ENCODE data around the gene KNSTRN. TPM values are rescaled to one million over a fixed set of nuclear protein-coding genes. Genes with fewer than 3 reads are reported as not detected.

The KNSTRN gene
- total RNA-seq, 1 experiment from 2014 or later, result 115 TPM

DNA sequence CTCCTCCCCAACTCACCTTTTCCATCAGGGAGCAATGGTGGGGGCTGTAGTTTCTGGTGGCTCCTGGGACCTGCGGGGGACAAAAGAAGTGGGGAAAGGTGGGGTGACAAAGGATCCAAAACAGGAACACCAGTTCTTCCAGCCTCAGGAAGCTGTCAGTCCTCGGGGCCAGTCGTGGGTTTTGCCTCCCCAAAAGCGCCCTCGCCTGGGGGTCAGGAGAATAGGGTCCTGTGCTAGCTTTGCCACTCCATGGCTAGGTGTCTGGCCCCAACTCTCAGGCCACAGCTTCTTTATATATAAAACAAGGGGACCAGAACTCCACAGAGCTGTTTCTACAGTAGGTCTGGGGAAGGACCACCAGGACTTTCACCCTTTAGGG, 45.8 kb upstream of the KNSTRN start:
- H3K9me3 ChIP-seq (ENCODE audit: low read length), result no peaks in the 10 kb centered on the region
- no peaks in the 10 kb centered on the region for H4K20me1 ChIP-seq (ENCODE audit: low read length)
- DNase-seq (no peak), ATAC-seq (no peak)
- H3K27ac ChIP-seq (ENCODE audit: low read length), result no peak overlapping the region; the same call in 1 of the 2 replicates
- TF ChIP-seq EZH2 (IDR thresholded peaks at IDR 0.05; ENCODE audit: low read length, unreplicated experiment) (no peak), EZH2phosphoT487 (IDR thresholded peaks at IDR 0.05; ENCODE audit: borderline replicate concordance, low read length) (no peak)
- TF ChIP-seq, protein P1, sequence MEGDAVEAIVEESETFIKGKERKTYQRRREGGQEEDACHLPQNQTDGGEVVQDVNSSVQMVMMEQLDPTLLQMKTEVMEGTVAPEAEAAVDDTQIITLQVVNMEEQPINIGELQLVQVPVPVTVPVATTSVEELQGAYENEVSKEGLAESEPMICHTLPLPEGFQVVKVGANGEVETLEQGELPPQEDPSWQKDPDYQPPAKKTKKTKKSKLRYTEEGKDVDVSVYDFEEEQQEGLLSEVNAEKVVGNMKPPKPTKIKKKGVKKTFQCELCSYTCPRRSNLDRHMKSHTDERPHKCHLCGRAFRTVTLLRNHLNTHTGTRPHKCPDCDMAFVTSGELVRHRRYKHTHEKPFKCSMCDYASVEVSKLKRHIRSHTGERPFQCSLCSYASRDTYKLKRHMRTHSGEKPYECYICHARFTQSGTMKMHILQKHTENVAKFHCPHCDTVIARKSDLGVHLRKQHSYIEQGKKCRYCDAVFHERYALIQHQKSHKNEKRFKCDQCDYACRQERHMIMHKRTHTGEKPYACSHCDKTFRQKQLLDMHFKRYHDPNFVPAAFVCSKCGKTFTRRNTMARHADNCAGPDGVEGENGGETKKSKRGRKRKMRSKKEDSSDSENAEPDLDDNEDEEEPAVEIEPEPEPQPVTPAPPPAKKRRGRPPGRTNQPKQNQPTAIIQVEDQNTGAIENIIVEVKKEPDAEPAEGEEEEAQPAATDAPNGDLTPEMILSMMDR (conservative IDR thresholded peaks at IDR 0.05; ENCODE audit: low read depth, low read length), result no peak
- peak overlapping the region; percentile 75; the same call in 1 of the 2 replicates for H3K4me3 ChIP-seq (ENCODE audit: low read length)
- no peak overlapping the region for H3K9ac ChIP-seq (ENCODE audit: low read length)
- H3K27me3 ChIP-seq (ENCODE audit: low read length), result no peaks in the 10 kb centered on the region
- peak overlapping the region; percentile 97 for H3K4me2 ChIP-seq (ENCODE audit: low read length)
- H3K36me3 ChIP-seq (ENCODE audit: low read depth, low read length), result peaks cover 48% of the 10 kb centered on the region
- intact Hi-C loops (cut with micrococcal nuclease), result loop anchor here (5.0 kb wide), 1 partner anchor 229 kb away; the partner anchor contains the start of gene BMF
- H3K4me1 ChIP-seq (ENCODE audit: insufficient read depth, low read length), result peaks cover 52% of the 10 kb centered on the region
- no TSS peak for BruUV-seq (replicated peaks)
- H3K9me2 ChIP-seq (replicated peaks; ENCODE audit: low read length), result no peaks in the 10 kb centered on the region
- H2AFZ ChIP-seq (ENCODE audit: low read length), result no peak overlapping the region
- peaks cover 11% of the 10 kb centered on the region for H3F3A ChIP-seq (ENCODE audit: low read length, unreplicated experiment)
- H3K79me2 ChIP-seq (ENCODE audit: low read length), result peaks cover 62% of the 10 kb centered on the region
- CTCF ChIA-PET, result no interaction called here
- POLR2A ChIA-PET (ENCODE audit: unreplicated experiment), result no interaction called here

DNA sequence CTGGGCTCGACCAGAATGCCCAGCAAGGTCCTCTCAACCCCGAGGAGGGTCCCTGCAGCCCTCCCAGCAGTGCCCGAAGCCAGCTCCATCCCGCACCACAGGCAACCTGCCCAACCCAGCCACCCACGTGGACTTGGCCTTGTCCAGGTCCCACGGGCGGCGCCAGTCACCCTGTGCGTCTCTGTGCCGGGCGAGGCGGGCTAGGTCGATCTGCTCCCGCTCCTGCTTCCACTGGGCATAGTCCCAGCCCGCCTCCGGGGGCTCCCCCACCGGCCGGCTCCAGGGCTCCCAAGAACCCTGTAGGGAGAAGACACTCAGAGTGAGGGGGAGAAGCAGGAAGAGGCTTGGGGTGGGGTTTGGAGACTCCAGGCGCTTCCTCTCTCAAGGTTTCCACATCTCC, 44.9 kb upstream of the KNSTRN start:
- Histone ChIP-seq H3K9ac (ENCODE audit: low read length) (peak overlapping the region; percentile 98), H3K36me3 (ENCODE audit: low read depth, low read length) (peaks cover 48% of the 10 kb centered on the region), H3K79me2 (ENCODE audit: low read length) (peaks cover 63% of the 10 kb centered on the region), H3K9me3 (ENCODE audit: low read length) (no peaks in the 10 kb centered on the region), H3K9me2 (replicated peaks; ENCODE audit: low read length) (no peaks in the 10 kb centered on the region), H3K4me2 (ENCODE audit: low read length) (peak overlapping the region; percentile 97), H3K4me1 (ENCODE audit: insufficient read depth, low read length) (peaks cover 61% of the 10 kb centered on the region), H4K20me1 (ENCODE audit: low read length) (no peaks in the 10 kb centered on the region), H2AFZ (ENCODE audit: low read length) (no peak overlapping the region), H3F3A (ENCODE audit: low read length, unreplicated experiment) (peaks cover 9% of the 10 kb centered on the region), H3K27ac (ENCODE audit: low read length) (peak overlapping the region; percentile 100), H3K4me3 (ENCODE audit: low read length) (peak overlapping the region; percentile 75), H3K27me3 (ENCODE audit: low read length) (no peaks in the 10 kb centered on the region)
- ChIA-PET CTCF (interaction anchor here (0.5 to 2.0 kb wide), 4 partner anchors 9 to 48 kb away, joined by 3 to 10 read pairs (median 4); no protein-coding TSS in a partner anchor), POLR2A (ENCODE audit: unreplicated experiment) (interaction anchor here (2.0 kb wide), 1 partner anchor 9 kb away, joined by 8 read pairs; no protein-coding TSS in a partner anchor)
- no peak for DNase-seq
- ATAC-seq, result no peak
- TF ChIP-seq, protein P1 (conservative IDR thresholded peaks at IDR 0.05; ENCODE audit: low read depth, low read length), result no peak
- TF ChIP-seq EZH2phosphoT487 (IDR thresholded peaks at IDR 0.05; ENCODE audit: borderline replicate concordance, low read length) (no peak), EZH2 (IDR thresholded peaks at IDR 0.05; ENCODE audit: low read length, unreplicated experiment) (no peak)
- intact Hi-C loops (cut with micrococcal nuclease), result loop anchor here (5.0 kb wide), 1 partner anchor 230 kb away; the partner anchor contains the start of gene BMF
- no TSS peak for BruUV-seq (replicated peaks)

DNA sequence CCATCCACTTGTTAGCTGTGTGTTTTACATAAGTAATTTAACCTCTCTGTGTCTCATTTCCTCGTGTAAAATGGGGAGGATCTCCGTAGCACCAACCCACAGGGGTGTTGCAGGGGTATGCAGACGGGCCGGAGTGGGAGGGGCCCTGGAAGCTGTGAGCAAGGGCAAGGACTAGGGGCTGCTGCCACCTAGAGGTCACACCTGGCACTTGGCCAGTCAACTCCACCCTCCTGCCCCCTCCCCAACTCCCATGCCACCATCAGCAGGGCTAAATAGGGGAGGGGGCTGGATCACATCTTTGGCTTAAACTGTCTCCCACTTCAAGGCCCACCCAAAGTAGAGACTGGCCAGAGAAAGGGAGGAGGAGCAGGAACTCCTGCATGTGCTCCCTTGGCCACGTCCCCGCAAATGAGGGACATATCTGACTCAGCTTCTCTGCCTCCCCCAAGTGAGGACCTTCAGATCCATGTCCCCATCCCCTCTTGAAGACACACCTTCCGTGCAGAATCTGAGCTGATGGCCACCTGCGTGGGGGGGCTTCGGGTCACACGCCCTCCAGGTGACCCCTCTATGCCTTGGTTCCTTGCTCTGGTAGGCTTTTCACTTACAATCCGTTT, 44.4 kb upstream of the KNSTRN start:
- peak overlapping the region; percentile 75 for H3K4me3 ChIP-seq (ENCODE audit: low read length)
- H3K27me3 ChIP-seq (ENCODE audit: low read length), result no peaks in the 10 kb centered on the region
- H3K27ac ChIP-seq (ENCODE audit: low read length), result peak overlapping the region; percentile 100
- ATAC-seq (peak; percentile 3; the same call in 1 of the 2 replicates), DNase-seq (peak; percentile 73)
- ChIA-PET POLR2A (ENCODE audit: unreplicated experiment) (interaction anchor here (1.1 to 2.0 kb wide), 2 partner anchors 10 to 13 kb away, joined by 3 to 8 read pairs; no protein-coding TSS in a partner anchor), CTCF (interaction anchor here (0.5 to 2.0 kb wide), 7 partner anchors 10 to 49 kb away, joined by 3 to 10 read pairs (median 4); partner anchors contain the start of gene INAFM2)
- H4K20me1 ChIP-seq (ENCODE audit: low read length), result no peaks in the 10 kb centered on the region
- H3K9me3 ChIP-seq (ENCODE audit: low read length), result no peaks in the 10 kb centered on the region
- BruUV-seq (replicated peaks), result no TSS peak
- peaks cover 63% of the 10 kb centered on the region for H3K79me2 ChIP-seq (ENCODE audit: low read length)
- peak overlapping the region; percentile 97 for H3K4me2 ChIP-seq (ENCODE audit: low read length)
- TF ChIP-seq EZH2 (IDR thresholded peaks at IDR 0.05; ENCODE audit: low read length, unreplicated experiment), result no peak
- TF ChIP-seq, protein P1 (conservative IDR thresholded peaks at IDR 0.05; ENCODE audit: low read depth, low read length), result peak; percentile 90
- peak overlapping the region; percentile 98 for H3K9ac ChIP-seq (ENCODE audit: low read length)
- H3K9me2 ChIP-seq (replicated peaks; ENCODE audit: low read length), result no peaks in the 10 kb centered on the region
- H3K36me3 ChIP-seq (ENCODE audit: low read depth, low read length), result peaks cover 48% of the 10 kb centered on the region
- peaks cover 10% of the 10 kb centered on the region for H3F3A ChIP-seq (ENCODE audit: low read length, unreplicated experiment)
- H2AFZ ChIP-seq (ENCODE audit: low read length), result no peak overlapping the region
- intact Hi-C loops (cut with micrococcal nuclease), result loop anchor here (1.0 to 5.0 kb wide), 3 partner anchors 17 to 231 kb away; partner anchors contain the start of gene BMF
- H3K4me1 ChIP-seq (ENCODE audit: insufficient read depth, low read length), result peaks cover 66% of the 10 kb centered on the region

Measured in PC-3 (cell line).